ENCODE measurements around the gene SLC66A2. TPM values are rescaled to one million over a fixed set of nuclear protein-coding genes. Genes with fewer than 3 reads are reported as not detected.

SLC66A2 gene
- total RNA-seq, 1 donor from 2014 or later, result 29.0 TPM

DNA sequence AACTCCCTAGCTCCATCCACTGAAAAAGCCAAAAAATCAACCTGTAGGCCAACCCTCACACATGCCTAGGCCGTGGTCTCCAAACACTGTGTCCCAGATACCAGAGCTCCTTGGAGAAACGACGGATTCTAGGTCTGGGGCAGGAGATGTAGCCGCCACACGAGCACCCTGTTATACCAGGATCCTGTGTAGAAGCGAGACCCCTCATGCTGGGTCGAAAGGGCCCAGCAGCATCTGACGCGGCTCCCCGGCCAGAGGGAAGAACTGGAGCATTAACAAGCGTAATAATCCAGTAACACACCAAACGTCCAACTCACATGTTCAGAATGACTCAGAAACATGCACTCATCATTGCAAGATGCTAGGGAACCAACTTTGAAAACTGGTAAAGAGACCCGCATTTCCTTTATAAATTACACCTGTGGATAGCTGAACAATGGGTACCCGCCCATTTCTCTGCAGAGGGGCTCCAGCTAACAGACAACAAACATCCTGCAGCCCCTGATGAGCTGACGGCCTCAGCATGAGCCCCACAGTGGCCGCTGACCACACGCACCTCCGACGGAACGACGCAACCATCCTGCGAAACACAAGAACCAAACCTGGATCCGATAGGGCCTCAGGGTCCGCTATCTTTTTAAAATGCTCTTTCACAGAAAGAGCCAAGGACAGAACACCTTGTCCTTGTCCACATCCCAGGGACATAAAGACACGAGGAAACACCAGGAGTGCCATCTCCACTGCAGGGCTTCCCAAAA is 14.2 kb downstream of the SLC66A2 start:
- no peak for DNase-seq

GRCh38 chr18:79936641-79937040 is 14.8 kb downstream of the SLC66A2 start:
- DNase-seq, result no peak

GRCh38 chr18:79935925-79936324 is 15.5 kb downstream of the SLC66A2 start:
- no peak for DNase-seq

DNA sequence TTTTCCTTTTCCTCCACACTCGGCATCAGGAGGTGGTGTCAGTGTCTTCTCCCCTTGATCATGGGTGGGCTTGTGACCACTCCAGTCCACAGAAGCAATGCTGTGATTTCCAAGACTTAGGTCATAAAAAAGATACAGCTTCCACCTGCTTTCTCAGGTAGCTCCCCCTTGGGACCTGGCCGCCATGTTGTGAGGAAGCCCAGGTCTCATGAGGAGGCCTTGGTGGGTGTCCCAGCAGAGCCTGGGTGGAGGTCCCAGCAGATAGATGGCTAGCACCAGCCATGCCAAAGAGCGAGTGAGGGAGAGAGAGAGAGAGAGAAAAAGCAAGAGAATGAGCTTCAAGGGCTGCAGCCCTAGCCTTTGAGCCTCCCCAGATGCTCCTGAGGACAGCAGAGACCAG is 16.0 kb downstream of the SLC66A2 start:
- DNase-seq, result no peak

DNA sequence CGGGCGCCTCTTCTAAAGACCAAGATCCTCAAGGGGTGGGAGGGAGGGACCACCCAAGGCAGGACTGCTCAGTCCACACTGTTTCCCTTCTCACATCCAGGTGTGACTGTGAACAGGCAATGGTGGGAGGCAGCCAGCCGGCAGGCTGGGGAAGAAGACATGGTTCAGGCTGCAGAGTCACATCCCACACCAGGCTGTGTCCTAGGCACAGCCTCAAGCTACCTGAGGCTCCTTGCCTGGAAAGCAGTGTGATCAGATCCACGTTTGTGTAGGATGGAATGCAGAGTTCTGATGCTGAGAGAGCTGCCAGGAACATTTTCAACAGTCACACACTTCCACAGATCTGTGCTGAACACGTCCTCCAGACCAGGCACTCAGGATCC is 16.4 kb downstream of the SLC66A2 start:
- no peak for DNase-seq

GRCh38 chr18:79934311-79935097 is 16.9 kb downstream of the SLC66A2 start:
- DNase-seq, result no peak

DNA sequence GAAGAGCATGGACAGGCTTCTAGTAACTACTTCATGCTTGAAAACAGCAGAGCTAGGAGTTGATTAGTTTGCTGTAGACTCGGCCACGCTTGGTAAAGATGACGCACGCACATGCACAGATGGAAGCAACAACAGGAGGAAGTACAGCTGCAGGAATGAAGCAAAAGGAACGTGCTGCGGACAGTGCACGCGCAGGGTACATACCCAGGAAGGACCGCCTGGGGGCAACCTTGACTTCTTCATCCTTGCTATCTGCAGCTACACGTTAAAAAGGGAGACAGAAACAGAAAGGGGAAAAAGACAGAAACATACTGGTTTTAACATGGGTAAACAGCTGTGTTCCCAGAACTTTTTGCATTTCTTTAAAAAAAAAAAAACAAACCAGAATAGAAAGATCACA is 17.7 kb downstream of the SLC66A2 start:
- DNase-seq, result no peak

GRCh38 chr18:79932907-79933306 is 18.5 kb downstream of the SLC66A2 start:
- DNase-seq, result no peak

DNA sequence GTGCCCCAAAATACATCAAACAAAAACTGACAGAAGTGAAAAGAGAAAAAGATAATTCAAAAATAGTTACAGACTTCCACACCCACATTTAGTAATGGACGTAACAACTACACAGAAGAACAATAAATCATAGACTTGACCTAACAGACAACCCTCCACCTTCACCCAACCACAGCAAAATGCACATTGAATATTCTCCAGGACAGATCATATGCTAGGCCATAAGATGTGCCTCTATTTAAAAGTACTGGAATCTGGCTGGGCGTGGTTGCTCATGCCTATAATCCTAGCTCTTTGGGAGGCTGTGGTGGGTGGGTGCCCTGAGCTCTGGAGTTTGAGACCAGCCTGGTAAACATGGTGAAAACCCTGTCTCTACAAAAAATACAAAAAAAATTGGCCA is 20.0 kb downstream of the SLC66A2 start:
- no peak for DNase-seq

GRCh38 chr18:79930020-79930642 is 21.3 kb downstream of the SLC66A2 start:
- no peak for DNase-seq

- no peak for DNase-seq
These were observed 22.9 kb downstream of the SLC66A2 start for GRCh38 chr18:79928563-79928960.

- peak; percentile 83 for DNase-seq
These were observed 23.6 kb downstream of the SLC66A2 start for GRCh38 chr18:79927607-79928562.

DNA sequence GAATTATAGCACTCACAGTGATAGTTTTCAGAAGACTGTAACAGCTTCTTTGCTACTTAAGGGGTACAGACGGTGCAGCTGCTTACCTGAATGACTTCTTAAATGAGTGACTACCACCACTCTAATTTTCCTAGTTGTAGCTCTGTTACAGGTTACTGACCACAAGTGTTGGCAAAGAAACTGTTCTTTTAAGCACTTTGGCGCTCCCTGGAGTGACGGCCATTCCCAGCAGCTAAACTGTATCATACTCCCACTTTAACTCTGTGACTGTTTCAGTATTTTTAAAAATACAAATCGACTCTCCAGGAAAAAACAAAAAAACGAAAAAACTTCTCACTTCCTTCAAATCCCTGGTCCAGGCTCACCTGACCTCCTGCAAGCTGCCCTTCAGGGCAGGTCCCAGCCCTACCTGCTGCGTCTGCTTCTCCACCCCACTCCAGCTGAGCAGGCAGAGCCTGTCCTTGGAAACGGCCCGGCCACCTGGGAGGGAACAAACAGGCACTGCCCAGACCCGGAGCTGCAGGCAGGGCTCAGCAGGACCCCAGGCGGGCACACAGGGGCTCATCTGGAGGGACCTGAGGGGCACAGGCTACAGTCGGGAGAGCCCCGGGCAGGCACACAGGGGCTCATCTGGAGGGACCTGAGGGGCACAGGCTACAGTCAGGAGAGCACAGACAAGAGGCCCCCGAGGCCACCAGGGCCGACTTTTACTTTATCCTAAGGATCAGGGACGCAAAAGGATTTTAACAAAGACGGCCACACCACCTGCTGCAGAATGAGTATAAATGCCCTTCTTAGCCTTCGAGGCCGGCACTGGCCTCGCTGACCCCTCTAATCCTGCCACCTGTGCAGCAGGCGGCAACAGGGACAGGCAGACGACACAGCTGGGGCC is 24.5 kb downstream of the SLC66A2 start:
- no peak for DNase-seq

DNA sequence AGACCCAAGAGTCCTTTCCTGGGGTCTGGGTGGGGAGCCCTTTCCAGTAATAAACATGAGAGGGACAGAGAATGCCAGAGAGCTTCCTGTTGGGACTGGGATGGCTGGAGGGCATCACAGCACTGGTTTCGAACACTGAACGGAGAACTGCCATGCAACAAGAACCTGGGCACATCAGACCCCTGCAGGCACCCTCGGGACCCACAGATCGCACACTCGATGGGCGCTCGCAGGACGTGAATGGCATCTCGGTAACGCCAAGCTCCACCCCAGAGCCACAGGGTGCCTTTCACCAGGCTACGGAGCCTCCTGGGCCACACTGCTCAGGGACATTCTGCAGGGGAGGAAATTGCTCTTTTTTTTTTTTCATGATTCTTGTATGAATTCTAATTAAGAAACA is 25.1 kb downstream of the SLC66A2 start:
- DNase-seq, result no peak

- peak; percentile 89 for DNase-seq
These were observed 26.4 kb downstream of the SLC66A2 start for GRCh38 chr18:79924814-79925731.

DNA sequence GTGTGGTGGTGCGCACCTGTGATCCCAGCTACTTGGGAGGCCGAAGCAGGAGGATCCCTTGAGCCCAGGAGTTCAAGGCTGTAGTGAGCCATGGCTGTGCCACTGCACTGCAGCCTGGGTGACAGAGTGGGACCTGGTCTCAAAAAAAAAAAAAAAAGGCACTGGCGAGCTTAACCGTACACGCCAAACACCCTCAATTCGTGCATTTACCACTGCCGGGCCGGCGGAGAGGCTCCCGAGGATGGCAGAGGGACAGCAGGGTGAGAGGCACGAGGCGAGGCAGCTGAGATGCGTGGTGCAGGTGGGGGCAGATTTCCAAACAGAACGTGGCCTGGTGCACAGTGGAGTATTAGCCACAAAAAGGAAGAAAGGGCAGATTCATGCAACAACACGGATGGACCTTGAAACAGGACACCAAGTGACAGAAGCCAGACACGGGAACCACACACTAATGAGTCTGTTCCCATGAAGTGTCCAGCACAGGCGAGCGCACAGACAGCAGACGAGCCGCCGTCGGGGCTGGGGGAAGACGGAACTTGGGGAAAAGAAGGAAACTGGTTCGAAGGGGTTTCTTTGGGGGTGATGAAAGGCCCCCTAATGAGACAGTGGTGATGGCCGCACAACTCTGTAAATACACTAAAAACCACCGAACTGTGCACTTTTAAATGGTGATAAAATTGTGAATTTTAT is 27.4 kb downstream of the SLC66A2 start:
- no peak for DNase-seq

DNA sequence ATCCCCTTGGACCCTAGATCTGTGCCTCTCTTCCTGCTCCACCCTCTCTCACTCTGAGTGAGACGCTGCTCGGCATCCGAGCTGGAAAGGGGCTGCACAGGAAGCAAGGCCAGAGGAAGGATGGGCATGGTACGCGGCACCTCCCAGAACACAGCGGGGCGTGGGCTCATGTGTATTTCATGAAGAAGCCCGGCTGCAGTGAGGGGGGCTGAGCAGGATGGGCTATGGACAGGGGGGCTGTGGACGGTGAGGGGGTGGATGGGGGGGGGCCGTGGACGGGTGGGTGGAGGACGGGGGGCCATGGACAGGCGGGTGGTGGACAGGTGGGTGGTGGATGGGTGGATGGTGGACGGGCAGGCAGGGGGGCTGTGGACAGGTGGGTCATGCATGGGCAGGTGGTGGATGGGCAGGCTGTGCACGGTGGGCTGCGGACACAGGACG is 28.5 kb downstream of the SLC66A2 start:
- no peak for DNase-seq

DNA sequence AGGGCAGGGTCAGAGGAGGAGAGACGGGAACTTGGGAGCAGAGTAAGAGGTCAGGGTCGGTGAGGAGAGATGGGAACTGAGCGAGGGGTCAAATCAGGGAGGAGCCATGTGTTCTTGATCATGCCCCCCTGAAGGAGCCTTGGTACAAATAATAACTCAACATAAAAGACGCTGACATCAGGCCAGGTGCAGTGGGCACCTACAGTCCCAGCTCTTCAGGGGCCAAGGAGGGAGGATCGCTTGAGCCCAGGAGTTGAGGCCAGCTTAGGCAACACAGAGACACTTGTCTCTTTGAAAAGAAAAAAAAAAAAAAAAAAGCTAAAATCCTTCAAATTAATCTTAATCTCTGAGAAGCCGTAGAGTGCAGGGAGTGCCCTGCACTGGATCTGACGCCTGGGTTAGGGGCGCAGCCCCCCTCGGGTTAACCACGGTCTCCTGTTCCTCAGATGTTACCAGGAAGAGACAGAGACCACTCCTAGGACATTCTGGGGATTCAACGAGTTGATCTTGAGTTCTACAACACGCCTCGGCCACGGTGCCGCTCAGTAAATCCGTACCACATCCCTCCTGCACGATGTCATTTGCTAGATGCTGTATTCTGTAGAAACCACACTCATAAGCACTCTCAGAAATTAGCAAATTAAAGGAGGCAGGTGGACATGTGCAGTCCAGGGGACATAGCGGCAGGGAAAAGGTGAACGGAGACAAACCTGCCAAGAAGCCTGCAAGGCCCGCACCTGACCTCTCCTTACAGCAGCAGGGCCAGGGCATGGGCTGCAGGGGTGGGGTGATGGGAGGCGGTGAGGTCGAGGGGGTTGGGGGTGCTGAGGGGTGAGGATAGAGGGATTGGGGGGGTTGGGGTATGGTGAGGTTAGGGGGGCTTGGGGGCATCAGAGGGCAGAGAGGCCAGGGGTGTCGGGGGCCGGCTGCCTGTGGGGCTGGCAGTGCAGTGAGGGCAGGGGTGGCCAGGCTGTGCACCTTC is 29.2 kb downstream of the SLC66A2 start:
- no peak for DNase-seq
